Measurements from ENCODE around the gene PRLH.
"Not testable (repeated sequence)": the region's sequence is repeated elsewhere in the genome, so short reads cannot be mapped to it uniquely, and the experiment has no call there.

Gene PRLH

DNA sequence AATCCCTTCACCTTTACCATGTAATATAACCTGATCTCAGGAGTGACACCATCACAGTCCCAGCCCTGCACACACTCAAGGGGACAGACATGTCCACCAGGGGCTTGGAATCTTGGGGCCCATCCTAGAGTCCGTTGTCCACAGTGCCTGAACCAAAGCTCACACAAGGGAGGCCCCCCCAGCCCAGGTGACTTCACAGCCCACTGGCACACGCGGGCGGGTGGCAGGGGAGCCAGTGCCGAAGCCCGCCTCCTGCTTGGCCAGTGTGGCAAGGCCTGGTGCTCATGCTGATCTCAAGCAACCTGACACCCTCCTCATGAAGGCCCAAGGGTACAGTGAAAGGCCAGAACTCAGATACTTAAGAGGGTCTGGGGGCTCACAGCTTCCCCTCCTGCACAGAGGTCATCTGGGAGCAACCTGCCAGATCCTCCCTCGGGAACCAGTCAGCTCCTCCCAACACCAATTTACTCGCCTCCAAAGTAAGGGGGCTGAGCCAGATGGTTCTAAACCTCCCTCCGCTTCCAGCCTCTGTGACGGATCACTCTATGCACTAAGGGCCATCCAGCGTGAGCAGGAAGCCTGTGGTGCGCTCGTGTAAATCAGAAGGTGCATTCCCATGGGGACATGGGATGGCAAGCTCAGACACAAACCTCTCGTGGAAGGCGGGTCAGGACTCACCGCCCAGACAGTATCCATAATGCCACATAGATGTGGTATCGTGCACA, 27.4 kb downstream of the PRLH start:
- Histone ChIP-seq H3K9ac (ENCODE audit: low read length) (no peak overlapping the region), H3K4me1 (ENCODE audit: low read length) (no peaks in the 10 kb centered on the region), H3K79me2 (ENCODE audit: low read length) (no peaks in the 10 kb centered on the region), H3K4me3 (ENCODE audit: low read length) (no peak overlapping the region), H4K20me1 (ENCODE audit: insufficient read depth, low read length) (no peaks in the 10 kb centered on the region), H3K27ac (ENCODE audit: low read length) (no peak overlapping the region), H2AFZ (ENCODE audit: low read depth, low read length) (no peak overlapping the region), H3K9me3 (ENCODE audit: insufficient read depth, low read length) (no peaks in the 10 kb centered on the region), H3K27me3 (ENCODE audit: low read depth, low read length) (peaks cover 4% of the 10 kb centered on the region; the same call in 1 of the 2 replicates), H3K36me3 (replicated peaks; ENCODE audit: low read depth, low read length) (no peaks in the 10 kb centered on the region), H3K4me2 (ENCODE audit: low read length) (no peak overlapping the region)
- TF ChIP-seq, protein P1, sequence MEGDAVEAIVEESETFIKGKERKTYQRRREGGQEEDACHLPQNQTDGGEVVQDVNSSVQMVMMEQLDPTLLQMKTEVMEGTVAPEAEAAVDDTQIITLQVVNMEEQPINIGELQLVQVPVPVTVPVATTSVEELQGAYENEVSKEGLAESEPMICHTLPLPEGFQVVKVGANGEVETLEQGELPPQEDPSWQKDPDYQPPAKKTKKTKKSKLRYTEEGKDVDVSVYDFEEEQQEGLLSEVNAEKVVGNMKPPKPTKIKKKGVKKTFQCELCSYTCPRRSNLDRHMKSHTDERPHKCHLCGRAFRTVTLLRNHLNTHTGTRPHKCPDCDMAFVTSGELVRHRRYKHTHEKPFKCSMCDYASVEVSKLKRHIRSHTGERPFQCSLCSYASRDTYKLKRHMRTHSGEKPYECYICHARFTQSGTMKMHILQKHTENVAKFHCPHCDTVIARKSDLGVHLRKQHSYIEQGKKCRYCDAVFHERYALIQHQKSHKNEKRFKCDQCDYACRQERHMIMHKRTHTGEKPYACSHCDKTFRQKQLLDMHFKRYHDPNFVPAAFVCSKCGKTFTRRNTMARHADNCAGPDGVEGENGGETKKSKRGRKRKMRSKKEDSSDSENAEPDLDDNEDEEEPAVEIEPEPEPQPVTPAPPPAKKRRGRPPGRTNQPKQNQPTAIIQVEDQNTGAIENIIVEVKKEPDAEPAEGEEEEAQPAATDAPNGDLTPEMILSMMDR (IDR thresholded peaks at IDR 0.05; ENCODE audit: low read depth, low read length): no peak
- TF ChIP-seq EZH2phosphoT487 (IDR thresholded peaks at IDR 0.05; ENCODE audit: low read depth): no peak

DNA sequence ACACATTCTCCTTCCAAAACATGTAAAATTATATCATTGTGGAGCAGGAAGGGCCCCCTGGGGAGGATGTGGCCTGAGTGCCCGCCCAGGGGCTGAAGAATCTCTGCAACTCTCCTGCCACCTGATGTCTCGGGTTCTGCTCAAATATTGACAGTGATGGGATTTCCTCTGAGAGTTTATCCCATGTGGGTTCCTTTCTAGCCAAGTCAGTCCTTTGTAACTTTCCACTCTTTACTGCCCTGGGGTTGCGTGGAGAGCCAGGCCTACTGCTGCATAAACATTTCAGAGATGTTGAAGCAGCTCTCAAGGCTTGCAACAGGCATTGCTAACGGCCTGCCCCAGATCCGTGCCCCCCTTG, 28.1 kb downstream of the PRLH start:
- Histone ChIP-seq H3K27me3 (ENCODE audit: low read depth, low read length) (peaks cover 4% of the 10 kb centered on the region; the same call in 1 of the 2 replicates), H3K79me2 (ENCODE audit: low read length) (no peaks in the 10 kb centered on the region), H3K4me2 (ENCODE audit: low read length) (no peak overlapping the region)

DNA sequence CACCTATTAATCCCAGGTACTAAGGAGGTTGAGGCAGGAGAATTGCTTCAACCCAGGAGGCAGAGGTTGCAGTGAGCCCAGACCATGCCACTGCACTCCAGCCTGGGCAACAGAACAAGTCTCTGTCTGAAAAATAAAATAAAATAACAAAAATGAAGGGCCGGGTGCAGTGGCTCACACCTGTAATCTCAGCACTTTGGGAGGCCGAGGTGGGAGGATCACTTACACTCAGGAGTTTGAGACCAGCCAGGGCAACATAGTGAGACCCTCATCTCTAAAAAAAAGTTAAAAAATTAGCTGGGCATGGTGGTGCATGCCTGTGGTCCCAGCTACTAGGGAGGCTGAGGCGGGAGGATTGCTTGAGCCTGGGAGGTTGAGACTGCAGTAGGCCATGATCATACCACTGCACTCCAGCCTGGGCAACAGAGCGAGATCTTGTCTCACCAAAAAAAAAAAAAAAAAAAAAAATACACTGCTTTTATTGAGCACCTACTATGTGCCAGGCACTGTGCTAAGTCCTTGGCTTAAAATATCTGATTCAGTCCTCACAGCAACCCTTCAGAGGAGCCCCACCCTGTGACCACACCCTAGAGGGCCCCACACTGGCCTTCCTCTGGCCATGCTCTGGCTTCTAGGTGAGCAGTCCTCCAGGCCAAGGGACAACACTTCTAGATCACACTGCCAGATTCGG, 29.6 kb downstream of the PRLH start:
- H3K4me3 ChIP-seq (ENCODE audit: low read length); H2AFZ ChIP-seq (ENCODE audit: low read depth, low read length); H3K27me3 ChIP-seq (ENCODE audit: low read depth, low read length); H3K4me1 ChIP-seq (ENCODE audit: low read length); H4K20me1 ChIP-seq (ENCODE audit: insufficient read depth, low read length); H3K36me3 ChIP-seq (replicated peaks; ENCODE audit: low read depth, low read length); H3K4me2 ChIP-seq (ENCODE audit: low read length); H3K27ac ChIP-seq (ENCODE audit: low read length); H3K79me2 ChIP-seq (ENCODE audit: low read length); H3K9me3 ChIP-seq (ENCODE audit: insufficient read depth, low read length); H3K9ac ChIP-seq (ENCODE audit: low read length): not testable (repeated sequence)

More for the DNA sequence above, 28.1 kb downstream of the PRLH start:
- no peaks in the 10 kb centered on the region for H3K4me1 ChIP-seq (ENCODE audit: low read length)
- H3K36me3 ChIP-seq (replicated peaks; ENCODE audit: low read depth, low read length): no peaks in the 10 kb centered on the region
- no peak overlapping the region for H2AFZ ChIP-seq (ENCODE audit: low read depth, low read length)
- no peak overlapping the region for H3K4me3 ChIP-seq (ENCODE audit: low read length)
- no peak overlapping the region for H3K9ac ChIP-seq (ENCODE audit: low read length)
- no peak overlapping the region for H3K27ac ChIP-seq (ENCODE audit: low read length)
- no peaks in the 10 kb centered on the region for H3K9me3 ChIP-seq (ENCODE audit: insufficient read depth, low read length)
- no peak for TF ChIP-seq EZH2phosphoT487 (IDR thresholded peaks at IDR 0.05; ENCODE audit: low read depth)
- TF ChIP-seq, protein P1 (IDR thresholded peaks at IDR 0.05; ENCODE audit: low read depth, low read length): no peak
- no peaks in the 10 kb centered on the region for H4K20me1 ChIP-seq (ENCODE audit: insufficient read depth, low read length)

DNA sequence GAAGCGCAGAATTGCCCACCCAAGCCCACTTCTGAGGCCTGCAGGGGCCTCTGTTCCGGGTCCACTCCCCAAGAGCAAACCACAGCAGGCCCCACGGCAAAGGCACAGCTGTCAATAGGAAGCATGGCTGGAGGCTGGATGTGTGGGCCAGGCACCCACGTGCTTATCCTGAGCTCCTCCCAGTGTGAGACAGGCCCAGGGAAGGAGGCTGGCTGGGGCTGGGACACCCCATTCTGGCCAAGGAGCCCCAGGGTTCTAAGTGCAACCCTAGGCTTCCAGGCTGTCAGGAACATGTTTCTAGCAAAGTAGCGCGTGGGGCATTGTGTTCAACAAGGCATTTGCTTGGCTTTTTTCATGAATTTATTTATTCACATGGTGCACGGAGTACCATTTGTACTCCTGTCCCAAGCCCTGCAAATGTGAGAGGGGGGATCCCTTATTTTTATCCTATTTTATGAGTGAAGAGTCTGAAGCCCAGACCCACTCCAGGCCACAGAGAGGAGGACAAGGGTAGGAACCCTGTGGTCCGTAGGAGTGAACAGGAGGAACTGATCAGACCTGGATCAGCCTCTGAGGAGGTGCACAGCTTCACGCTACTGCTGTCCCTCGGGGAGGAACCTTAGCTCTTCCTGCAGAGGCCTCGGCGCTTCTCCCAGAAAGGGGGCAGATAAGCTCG, 30.3 kb downstream of the PRLH start:
- no peaks in the 10 kb centered on the region for H3K4me1 ChIP-seq (ENCODE audit: low read length)
- H3K9ac ChIP-seq (ENCODE audit: low read length): no peak overlapping the region
- no peaks in the 10 kb centered on the region for H3K79me2 ChIP-seq (ENCODE audit: low read length)
- no peaks in the 10 kb centered on the region for H3K9me3 ChIP-seq (ENCODE audit: insufficient read depth, low read length)
- H3K27me3 ChIP-seq (ENCODE audit: low read depth, low read length): no peaks in the 10 kb centered on the region
- TF ChIP-seq, protein P1 (IDR thresholded peaks at IDR 0.05; ENCODE audit: low read depth, low read length): no peak
- H3K4me2 ChIP-seq (ENCODE audit: low read length): no peak overlapping the region
- H4K20me1 ChIP-seq (ENCODE audit: insufficient read depth, low read length): no peaks in the 10 kb centered on the region
- no peak overlapping the region for H3K4me3 ChIP-seq (ENCODE audit: low read length)
- no peak overlapping the region for H3K27ac ChIP-seq (ENCODE audit: low read length)
- no peak overlapping the region for H2AFZ ChIP-seq (ENCODE audit: low read depth, low read length)
- no peaks in the 10 kb centered on the region for H3K36me3 ChIP-seq (replicated peaks; ENCODE audit: low read depth, low read length)

Measured in OCI-LY3 (cell line).